GM23248 (cell line): Measurements from ENCODE around the gene MAPK8IP3.

ENCODE experiments used
- EZH2 ChIP-seq: fragments of 200-600 bp; sonication (generic); IDR thresholded peaks from 2 replicates; pipeline ENCODE4 v1.6.1; 2018; ENCODE audit warnings: antibody characterized with exemption, mild to moderate bottlenecking; ENCODE audit not compliant: insufficient read depth, poor library complexity, severe bottlenecking
- EZH2phosphoT487 ChIP-seq: fragments of 200-600 bp; sonication (generic); IDR thresholded peaks from 2 replicates; pipeline ENCODE4 v1.6.1; 2018; ENCODE audit warnings: antibody characterized with exemption, moderate library complexity, mild to moderate bottlenecking, low read depth; ENCODE audit not compliant: insufficient read depth

GRCh38 chr16:1667271-1667670 lies 38.7 kb upstream of the MAPK8IP3 start:
- no peak for TF ChIP-seq EZH2
- no peak for TF ChIP-seq EZH2phosphoT487
